Thymus (tissue), 11 donors: Measurements from ENCODE around the gene TSHZ1. TPM values are rescaled to one million over a fixed set of nuclear protein-coding genes. Genes with fewer than 3 reads are reported as not detected.

ENCODE experiments used
- DNase-seq, 9 donors: peaks; one replicate each; pipeline ENCODE4 v3.0.0-alpha.2; 2013; ENCODE audit warnings: low spot score in 9 of 9, low read depth in 6 of 9, missing footprints in 1 of 9
- H3K27ac ChIP-seq, 2 donors: one replicate each; pipeline ENCODE4 v1.5.1; 2013; ENCODE audit warnings: control low read depth in 1 of 2, low read depth in 1 of 2, low read length in 1 of 2, mild to moderate bottlenecking in 1 of 2, moderate library complexity in 1 of 2
- H3K27me3 ChIP-seq, 2 donors: one replicate each; pipeline ENCODE4 v1.5.1; 2013; ENCODE audit warnings: low read length in 1 of 2; ENCODE audit not compliant: control insufficient read depth in 2 of 2, insufficient read depth in 1 of 2
- H3K36me3 ChIP-seq, 2 donors: one replicate each; pipeline ENCODE4 v1.5.1; 2013; ENCODE audit warnings: low read length in 1 of 2, mild to moderate bottlenecking in 1 of 2, moderate library complexity in 1 of 2; ENCODE audit not compliant: control insufficient read depth in 2 of 2, insufficient read depth in 2 of 2
- H3K4me1 ChIP-seq, 2 donors: one replicate each; pipeline ENCODE4 v1.5.1; 2013; ENCODE audit warnings: low read length in 2 of 2; ENCODE audit not compliant: control insufficient read depth in 2 of 2, insufficient read depth in 2 of 2
- H3K4me3 ChIP-seq, 2 donors: one replicate each; pipeline ENCODE4 v1.5.1; 2013; ENCODE audit warnings: low read length in 2 of 2, control low read depth in 1 of 2, mild to moderate bottlenecking in 1 of 2
- H3K9me3 ChIP-seq, 2 donors: one replicate each; pipeline ENCODE4 v1.5.1; 2013; ENCODE audit warnings: low read length in 1 of 2, mild to moderate bottlenecking in 1 of 2; ENCODE audit not compliant: control insufficient read depth in 2 of 2, insufficient read depth in 1 of 2
- WGBS: extraction: QIAGEN DNeasy Blood & Tissue Kit; methylation state at CpG from one replicate; pipeline ENCODE4 v1.1.7; 2013; 5-methylcytosine and 5-hydroxymethylcytosine counted together
- polyA plus RNA-seq: library from polyadenylated mRNA; stranded (reverse); fragments of 200-250 nt; gene quantifications from one replicate; pipeline ENCODE4 v1.2.3, GENCODE V29; 2013
- total RNA-seq: library from RNA; stranded (reverse); fragments of 120-200 nt; gene quantifications from one replicate; pipeline ENCODE4 v1.2.4, GENCODE V29; 2013
- donor health status: healthy.

TSHZ1 gene
- total and polyA plus RNA-seq, 2 donors, result 7.4 to 10.2 TPM

DNA sequence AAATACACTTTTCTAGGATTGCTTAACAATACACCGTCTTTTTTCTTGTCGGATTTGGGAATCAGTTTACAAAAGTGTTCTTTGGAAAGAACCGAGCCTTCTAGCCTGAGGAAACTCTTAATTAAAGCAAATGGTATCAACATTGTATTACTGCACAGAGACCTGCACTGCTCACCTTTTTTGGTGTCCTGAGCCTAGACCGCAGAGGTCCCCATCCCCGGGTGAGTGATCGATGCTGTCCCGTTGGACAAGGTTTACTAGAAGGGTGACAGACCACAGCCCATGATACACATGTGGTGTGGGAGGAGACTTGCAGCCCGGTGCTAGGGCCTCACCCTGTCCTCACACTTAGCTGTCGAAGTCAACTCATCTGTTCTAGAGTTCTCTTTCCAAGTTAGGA, 55.3 kb downstream of the TSHZ1 start:
- Histone ChIP-seq H3K9me3 (no peaks in the 10 kb centered on the region), H3K27me3 (no peaks in the 10 kb centered on the region), H3K27ac (no peak overlapping the region), H3K36me3 (no peaks in the 10 kb centered on the region), H3K4me1 (peaks cover 4 to 11% of the 10 kb centered on the region in 2 donors), H3K4me3 (no peak overlapping the region)
- WGBS, result 95% methylated on average over 9 of the region's 9 CpGs
- no peak for DNase-seq

GRCh38 chr18:75267643-75268363, 57.2 kb downstream of the TSHZ1 start:
- Histone ChIP-seq H3K36me3 (no peaks in the 10 kb centered on the region), H3K4me1 (peaks cover 4 to 11% of the 10 kb centered on the region in 2 donors), H3K4me3 (no peak overlapping the region), H3K27ac (no peak overlapping the region), H3K9me3 (no peaks in the 10 kb centered on the region), H3K27me3 (no peaks in the 10 kb centered on the region)
- DNase-seq, result no peak
- WGBS, result 73% methylated on average over 10 of the region's 10 CpGs

GRCh38 chr18:75268364-75268646, 57.7 kb downstream of the TSHZ1 start:
- no peaks in the 10 kb centered on the region for H3K36me3 ChIP-seq
- no peak for DNase-seq
- no peaks in the 10 kb centered on the region for H3K9me3 ChIP-seq
- no peaks in the 10 kb centered on the region for H3K27me3 ChIP-seq
- WGBS, result 97% methylated on average over 5 of the region's 5 CpGs
- H3K27ac ChIP-seq, result no peak overlapping the region
- H3K4me1 ChIP-seq, result peaks cover 4 to 11% of the 10 kb centered on the region in 2 donors
- no peak overlapping the region for H3K4me3 ChIP-seq

GRCh38 chr18:75269124-75269680, 58.6 kb downstream of the TSHZ1 start:
- DNase-seq, result peak in 5 of 9 donors; percentile 19 to 58 (median 31)
- H3K27ac ChIP-seq, result no peak overlapping the region
- 30% methylated on average over 7 of the region's 7 CpGs for WGBS
- no peaks in the 10 kb centered on the region for H3K27me3 ChIP-seq
- no peaks in the 10 kb centered on the region for H3K36me3 ChIP-seq
- H3K4me1 ChIP-seq, result peaks cover 4 to 11% of the 10 kb centered on the region in 2 donors
- H3K9me3 ChIP-seq, result no peaks in the 10 kb centered on the region
- no peak overlapping the region for H3K4me3 ChIP-seq

- H3K27ac ChIP-seq, result no peak overlapping the region
- H3K27me3 ChIP-seq, result no peaks in the 10 kb centered on the region
- no peak for DNase-seq
- 95% methylated on average over 8 of the region's 8 CpGs for WGBS
- no peaks in the 10 kb centered on the region for H3K9me3 ChIP-seq
- H3K4me1 ChIP-seq, result peaks cover 4 to 11% of the 10 kb centered on the region in 2 donors
- H3K36me3 ChIP-seq, result no peaks in the 10 kb centered on the region
- H3K4me3 ChIP-seq, result no peak overlapping the region
Measured at GRCh38 chr18:75269696-75270095, 59.1 kb downstream of the TSHZ1 start.

DNA sequence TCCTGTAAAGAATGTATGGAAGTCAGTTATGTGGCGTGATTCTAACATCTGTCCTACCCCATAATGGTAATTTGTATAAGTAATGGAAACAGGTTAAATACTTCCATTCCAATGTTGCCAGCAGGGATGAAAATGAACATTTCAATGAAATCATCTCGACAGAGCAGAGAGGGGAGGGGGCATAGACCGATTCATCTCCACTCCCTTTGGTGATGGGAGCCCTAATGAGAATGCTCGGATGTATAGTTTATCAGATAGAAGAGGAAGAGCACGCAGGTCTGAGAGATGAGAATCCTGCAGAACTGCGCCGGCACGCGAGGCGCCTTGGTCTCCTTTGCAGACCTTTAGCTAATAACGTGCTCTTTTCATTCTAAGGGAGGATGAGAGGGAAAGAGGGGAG, 61.4 kb downstream of the TSHZ1 start:
- no peak overlapping the region for H3K27ac ChIP-seq
- DNase-seq, result no peak
- H3K4me3 ChIP-seq, result no peak overlapping the region
- H3K9me3 ChIP-seq, result no peaks in the 10 kb centered on the region
- 97% methylated on average over 11 of the region's 11 CpGs for WGBS
- no peaks in the 10 kb centered on the region for H3K27me3 ChIP-seq
- H3K36me3 ChIP-seq, result no peaks in the 10 kb centered on the region
- peaks cover 4 to 11% of the 10 kb centered on the region in 2 donors for H3K4me1 ChIP-seq

DNA sequence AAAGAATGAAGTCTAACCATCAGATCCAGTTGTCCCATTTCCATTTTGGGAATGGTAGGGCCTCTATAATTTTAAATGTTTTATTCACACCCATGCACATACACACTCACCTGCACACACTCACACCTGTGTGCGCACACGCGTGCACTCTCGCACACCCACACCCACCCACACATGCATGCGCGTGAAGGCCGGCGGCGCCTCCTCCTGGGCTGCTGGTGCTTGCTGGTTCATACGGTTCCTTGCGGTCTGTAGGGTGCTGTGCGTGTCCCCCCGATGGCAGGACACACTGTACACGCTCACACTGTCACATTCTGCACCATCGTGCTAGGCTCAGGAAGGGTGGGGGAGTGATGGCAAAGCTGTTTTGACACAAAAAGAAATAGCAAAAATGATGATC, 63.2 kb downstream of the TSHZ1 start:
- no peaks in the 10 kb centered on the region for H3K9me3 ChIP-seq
- no peak overlapping the region for H3K4me3 ChIP-seq
- H3K27ac ChIP-seq, result no peak overlapping the region
- no peaks in the 10 kb centered on the region for H3K27me3 ChIP-seq
- no peak for DNase-seq
- WGBS, result 98% methylated on average over 15 of the region's 15 CpGs
- peaks cover 4 to 10% of the 10 kb centered on the region in 2 donors for H3K4me1 ChIP-seq
- H3K36me3 ChIP-seq, result no peaks in the 10 kb centered on the region

- 97% methylated on average over 8 of the region's 8 CpGs for WGBS
- DNase-seq, result no peak
- H3K4me3 ChIP-seq, result no peak overlapping the region
Measured at GRCh38 chr18:75275226-75275625, 64.6 kb downstream of the TSHZ1 start.

GRCh38 chr18:75276818-75277609, 66.4 kb downstream of the TSHZ1 start:
- DNase-seq, result no peak
- Histone ChIP-seq H3K27ac (no peak overlapping the region), H3K4me1 (no peaks in the 10 kb centered on the region), H3K9me3 (no peaks in the 10 kb centered on the region), H3K27me3 (no peaks in the 10 kb centered on the region), H3K36me3 (no peaks in the 10 kb centered on the region), H3K4me3 (no peak overlapping the region)
- WGBS, result 79% methylated on average over 16 of the region's 16 CpGs

More at GRCh38 chr18:75275226-75275625, 64.6 kb downstream of the TSHZ1 start:
- H3K9me3 ChIP-seq, result no peaks in the 10 kb centered on the region
- H3K27me3 ChIP-seq, result no peaks in the 10 kb centered on the region
- no peak overlapping the region for H3K27ac ChIP-seq
- no peaks in the 10 kb centered on the region for H3K36me3 ChIP-seq
- H3K4me1 ChIP-seq, result no peaks in the 10 kb centered on the region
